CD4-positive, alpha-beta T cell treated with Interleukin-2 at 100 ng/mL for 4 hours (primary cell): ENCODE data around the gene CMPK2.
A peak's percentile ranks its signal among the peaks of the same experiment; 100 is the strongest.

Source experiments
- DNase-seq: peaks from one replicate; pipeline ENCODE4 v3.0.0-alpha.2; 2020; ENCODE audit warnings: low spot score

CMPK2 gene

DNA sequence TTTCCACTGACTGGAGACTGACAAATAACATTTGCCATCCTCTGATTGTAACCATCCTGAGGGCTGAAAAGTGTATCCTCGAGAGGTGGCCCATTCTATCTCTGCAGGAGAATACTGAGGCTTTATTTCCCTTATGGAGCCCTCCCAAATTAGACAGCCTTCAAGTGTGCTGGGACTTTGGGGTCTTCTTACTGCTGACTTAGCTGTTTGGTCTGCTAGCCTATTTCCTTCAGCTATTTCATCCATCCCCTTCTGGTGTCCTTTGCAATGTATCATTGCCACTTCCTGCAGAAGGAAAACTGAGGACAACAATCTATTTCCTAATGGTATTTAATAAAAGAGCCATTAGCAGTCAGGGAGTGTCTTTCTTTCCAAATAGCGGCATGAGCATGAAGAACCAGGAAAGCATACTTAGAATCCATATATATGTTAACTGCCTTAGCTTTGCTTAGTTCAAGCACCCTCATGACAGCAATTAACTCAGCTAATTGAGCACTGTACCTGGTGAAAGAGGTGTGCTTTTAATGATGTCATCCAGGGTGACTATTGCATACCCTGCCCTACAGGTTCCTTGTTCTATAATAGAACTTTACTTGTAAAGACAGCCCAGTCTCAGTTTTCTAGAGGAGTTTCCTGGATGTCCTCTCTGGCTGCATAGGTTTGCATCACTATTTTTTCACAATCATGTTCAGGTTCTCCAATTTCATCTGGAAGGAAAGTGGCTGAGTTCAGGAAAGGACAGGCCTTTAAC, 24.0 kb downstream of the CMPK2 start:
- DNase-seq = no peak

DNA sequence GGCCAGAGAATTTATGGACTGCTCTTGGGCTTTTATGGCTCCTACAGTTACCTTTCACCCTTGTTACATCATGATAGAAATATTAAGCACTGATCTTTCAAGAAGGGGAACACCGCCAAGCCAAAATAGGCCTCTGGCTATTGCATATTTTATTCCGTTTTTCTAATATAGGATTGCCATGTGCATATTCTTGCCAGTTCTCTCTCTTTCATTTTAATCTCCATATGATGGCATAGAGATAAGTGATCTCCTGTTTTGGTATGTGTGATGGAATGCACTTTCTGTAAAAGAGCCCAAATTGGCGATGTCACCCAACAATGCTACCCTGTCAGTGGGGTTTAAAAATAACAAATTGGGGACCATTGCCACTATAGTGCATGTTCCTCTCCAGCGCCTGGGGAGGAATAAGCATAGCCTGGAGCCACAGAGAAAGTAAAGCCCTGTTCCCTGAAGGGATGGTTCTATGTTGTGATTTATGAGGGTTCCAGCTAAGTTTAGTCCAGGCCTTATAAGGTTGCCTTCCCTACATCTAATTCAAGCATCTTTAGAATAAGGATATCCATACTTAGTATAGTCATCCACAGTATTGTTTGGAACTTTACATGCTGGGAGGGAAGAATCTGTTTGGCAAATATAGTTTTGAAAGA, 26.9 kb downstream of the CMPK2 start:
- no peak for DNase-seq

- DNase-seq = no peak
Measured at GRCh38 chr2:6835467-6835866, 30.2 kb downstream of the CMPK2 start.

- no peak for DNase-seq
Measured at GRCh38 chr2:6834163-6834562, 31.5 kb downstream of the CMPK2 start.

- no peak for DNase-seq
Measured at GRCh38 chr2:6833300-6833604, 32.5 kb downstream of the CMPK2 start.

DNA sequence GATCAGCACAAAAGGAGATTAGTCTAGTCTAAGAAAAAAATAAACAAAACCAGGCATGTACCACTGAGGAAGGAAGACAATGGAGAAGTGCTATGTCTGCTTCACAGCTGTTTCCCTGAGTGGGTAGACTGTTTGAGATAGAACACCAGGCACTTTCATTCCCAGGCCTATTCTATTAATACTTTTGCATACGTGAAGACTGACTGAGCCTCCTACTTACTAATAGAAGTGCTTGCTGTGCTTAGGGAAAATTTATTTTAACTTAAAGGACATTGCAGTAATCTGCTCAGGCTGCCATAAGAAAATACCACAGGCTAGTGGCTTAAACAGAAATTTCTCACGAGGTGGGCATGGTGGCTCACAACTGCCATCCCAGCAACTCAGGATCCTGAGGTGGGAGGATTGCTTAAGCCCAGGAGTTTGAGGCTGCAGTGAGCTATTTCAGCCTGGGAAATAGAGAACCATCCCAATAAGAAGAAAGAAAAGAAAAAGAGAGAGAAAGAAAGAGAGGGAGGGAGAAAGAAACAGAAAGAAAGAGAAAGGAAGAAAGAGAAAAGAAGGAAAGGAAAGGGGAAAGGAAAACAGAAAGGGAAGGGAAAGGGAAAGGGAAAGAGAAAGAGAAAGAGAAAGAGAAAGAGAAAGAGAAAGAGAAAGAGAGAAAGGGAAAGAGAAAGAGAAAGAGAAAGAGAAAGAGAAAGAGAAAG, 33.0 kb downstream of the CMPK2 start:
- no peak for DNase-seq

DNA sequence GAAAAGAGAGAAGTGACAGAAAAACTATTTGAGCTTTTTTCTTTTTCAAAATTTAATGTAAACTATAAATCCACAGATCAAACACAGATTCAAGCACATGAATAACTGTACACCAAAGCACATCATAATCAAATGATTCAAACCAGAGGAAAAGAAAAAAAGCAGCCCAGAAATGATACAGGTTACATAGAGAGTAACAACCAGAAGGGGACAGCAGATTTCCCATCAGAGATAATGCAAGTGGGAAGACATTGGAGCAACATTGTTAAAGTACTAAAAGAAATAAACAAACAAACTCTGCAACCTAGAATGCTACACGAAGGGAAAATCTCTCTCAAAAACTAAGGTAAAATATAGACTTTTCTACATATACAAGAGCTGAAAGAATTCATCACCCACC, 34.5 kb downstream of the CMPK2 start:
- no peak for DNase-seq

DNA sequence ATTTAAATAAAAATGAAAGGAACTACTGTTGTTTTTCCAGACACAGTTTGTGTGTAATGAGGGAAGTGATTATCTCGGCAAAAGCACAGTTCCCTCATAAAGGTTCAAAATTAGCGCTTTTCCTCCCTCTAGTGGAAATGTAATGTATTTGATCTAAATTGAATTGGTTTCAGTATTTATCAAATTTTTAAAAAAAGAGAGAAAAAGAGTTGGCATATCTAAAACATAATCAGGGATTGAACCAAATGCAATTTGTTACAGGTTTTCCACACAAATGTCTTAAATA, 37.5 kb downstream of the CMPK2 start:
- peak; percentile 22 for DNase-seq

GRCh38 chr2:6827566-6828298, 38.0 kb downstream of the CMPK2 start:
- no peak for DNase-seq

- peak; percentile 68 for DNase-seq
Measured at GRCh38 chr2:6826081-6826913, 39.4 kb downstream of the CMPK2 start.

DNA sequence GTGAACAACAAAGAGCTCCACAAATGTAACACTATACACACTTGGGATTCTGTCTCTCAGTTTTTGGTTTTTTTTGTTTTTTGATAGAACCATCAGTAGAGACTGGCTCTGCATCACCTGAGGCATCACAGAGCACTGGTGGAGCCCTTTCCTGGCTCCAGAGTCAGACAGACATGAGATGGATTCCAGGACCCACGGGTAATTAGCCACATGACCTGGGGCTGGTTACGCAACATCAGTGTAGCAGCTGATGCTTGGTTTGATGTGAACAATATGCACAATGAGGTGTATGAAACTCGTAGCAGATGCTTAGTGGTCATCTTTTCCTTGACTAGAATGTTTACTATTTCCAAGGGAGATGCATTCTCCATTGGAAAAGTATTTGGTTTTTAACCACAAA, 40.7 kb downstream of the CMPK2 start:
- DNase-seq = no peak

DNA sequence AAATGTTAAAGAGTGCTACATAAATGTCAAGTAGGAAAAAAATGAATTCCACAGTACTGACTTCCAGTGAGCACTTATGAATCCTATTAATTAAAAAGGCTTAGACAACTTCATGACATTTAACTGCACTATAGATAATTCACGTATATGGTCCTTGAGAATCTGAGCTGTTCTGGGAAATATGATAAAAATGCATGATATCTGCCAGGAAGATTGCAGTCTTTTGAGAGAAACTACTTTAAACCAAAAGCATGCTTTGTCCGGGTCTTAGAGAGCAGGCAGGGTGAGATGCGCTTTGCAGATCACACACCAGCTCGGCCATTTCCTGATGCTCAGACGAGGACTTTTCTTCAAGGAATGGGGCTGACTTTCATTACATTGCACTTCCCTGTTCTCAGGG, 42.6 kb downstream of the CMPK2 start:
- DNase-seq = no peak

- no peak for DNase-seq
Measured at GRCh38 chr2:6822406-6822805, 43.3 kb downstream of the CMPK2 start.

GRCh38 chr2:6820903-6821584, 44.7 kb downstream of the CMPK2 start:
- DNase-seq = no peak

GRCh38 chr2:6820236-6820635, 45.5 kb downstream of the CMPK2 start:
- no peak for DNase-seq

GRCh38 chr2:6819668-6820067, 46.0 kb downstream of the CMPK2 start:
- DNase-seq = no peak

- DNase-seq = no peak
Measured at GRCh38 chr2:6818012-6818411, 47.7 kb downstream of the CMPK2 start.

GRCh38 chr2:6814869-6815268, 50.8 kb downstream of the CMPK2 start:
- no peak for DNase-seq

DNA sequence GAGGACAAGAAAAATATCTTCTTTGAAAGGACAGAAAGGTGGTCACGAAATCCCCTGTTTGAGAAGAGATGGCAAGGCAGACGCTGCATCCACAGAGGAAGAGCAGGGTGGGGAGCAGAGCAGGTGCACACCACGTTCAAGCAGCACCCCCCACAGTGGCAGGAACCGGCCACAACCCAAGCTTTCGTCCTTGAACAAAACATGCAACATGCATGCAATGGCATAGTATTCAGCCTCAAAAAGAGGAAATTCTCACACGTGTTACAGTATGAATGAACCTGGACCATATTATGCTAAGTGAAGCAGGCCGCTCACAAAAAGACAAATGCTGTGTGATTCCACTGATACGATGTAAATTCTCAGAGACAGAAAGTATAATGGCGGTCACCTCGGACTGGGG, 51.4 kb downstream of the CMPK2 start:
- DNase-seq = no peak

DNA sequence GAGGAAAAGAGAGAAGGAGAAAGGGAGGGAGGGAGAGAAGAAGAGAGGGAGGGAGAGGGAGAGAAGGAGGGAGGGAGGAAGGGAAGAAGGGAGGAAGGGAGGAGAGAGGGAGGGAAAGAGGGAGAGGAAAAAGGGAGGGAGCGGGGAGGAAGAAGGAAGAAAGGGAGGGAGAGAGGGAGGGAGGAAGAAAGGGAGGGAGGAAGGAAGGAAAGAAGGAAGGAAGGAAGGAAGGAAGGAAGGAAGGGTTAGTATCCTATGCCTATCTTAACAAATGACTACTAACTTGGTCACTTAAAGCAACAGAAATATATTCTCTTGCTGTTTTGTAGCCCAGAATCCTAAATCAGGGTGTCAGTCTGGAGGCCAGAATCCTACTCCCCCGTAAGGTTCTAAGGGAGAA, 52.1 kb downstream of the CMPK2 start:
- no peak for DNase-seq

DNA sequence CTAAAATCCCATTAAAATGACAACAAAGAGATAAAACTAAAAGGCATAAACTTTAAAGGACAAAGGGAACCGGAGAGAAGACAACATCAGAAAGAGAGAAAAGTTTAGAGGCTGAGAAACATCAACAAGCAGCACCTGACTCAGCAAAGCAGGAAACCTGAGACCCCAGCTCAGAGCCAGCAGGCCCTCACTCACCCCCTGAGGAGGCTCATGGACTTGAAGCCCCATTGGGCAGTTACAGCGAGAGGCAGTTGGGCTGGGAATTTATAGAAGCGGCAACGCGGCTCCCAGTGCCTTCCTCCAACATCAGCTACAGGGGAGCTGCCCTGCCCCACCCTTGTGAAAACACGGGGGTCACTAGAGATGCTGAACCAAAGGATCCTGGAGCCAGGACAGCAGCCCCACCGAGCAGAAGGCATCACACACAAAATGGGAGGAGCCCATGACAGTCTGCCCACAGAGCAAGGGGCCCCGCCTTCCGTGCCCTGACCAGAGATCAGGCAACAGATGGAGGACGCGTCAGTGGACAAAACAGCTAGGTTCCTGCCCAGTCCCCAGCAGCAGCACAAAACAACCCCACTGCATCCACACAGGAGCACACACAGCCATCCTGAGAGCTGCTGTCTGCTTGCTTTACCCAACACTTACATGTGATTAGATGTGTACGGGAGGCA, 52.7 kb downstream of the CMPK2 start:
- DNase-seq = no peak
